H9 (cell line): Measurements from ENCODE around the gene VAV2. TPM values are rescaled to one million over a fixed set of nuclear protein-coding genes. Genes with fewer than 3 reads are reported as not detected.

ENCODE experiments used
- DNase-seq: peaks from one replicate; pipeline ENCODE4 v3.0.0-alpha.2; 2017
- H2AFZ ChIP-seq: one replicate; pipeline ENCODE4 v1.6.1; 2013; ENCODE audit warnings: mild to moderate bottlenecking, low read length, control low read depth, moderate library complexity
- H2AK5ac ChIP-seq: 2 replicates; pipeline ENCODE4 v1.6.1; 2013; ENCODE audit warnings: low read length, control low read depth, mixed read lengths; ENCODE audit not compliant: insufficient read length
- H2BK120ac ChIP-seq: one replicate; pipeline ENCODE4 v1.6.1; 2013; ENCODE audit warnings: low read depth, mild to moderate bottlenecking, low read length, control low read depth, inconsistent platforms; ENCODE audit not compliant: poor library complexity, severe bottlenecking
- H2BK12ac ChIP-seq: 2 replicates; pipeline ENCODE4 v1.6.1; 2013; ENCODE audit warnings: low read length, control low read depth, mixed read lengths, low read depth; ENCODE audit not compliant: insufficient read length
- H2BK15ac ChIP-seq: 2 replicates; pipeline ENCODE4 v1.6.1; 2013; ENCODE audit warnings: low read depth, low read length, control low read depth
- H2BK20ac ChIP-seq: one replicate; pipeline ENCODE4 v1.6.1; 2013; ENCODE audit warnings: low read depth, mild to moderate bottlenecking, low read length, control low read depth, inconsistent platforms; ENCODE audit not compliant: poor library complexity, severe bottlenecking
- H2BK5ac ChIP-seq: 2 replicates; pipeline ENCODE4 v1.6.1; 2013; ENCODE audit warnings: low read length, control low read depth, mixed read lengths; ENCODE audit not compliant: insufficient read length
- H3K14ac ChIP-seq: 2 replicates; pipeline ENCODE4 v1.6.1; 2013; ENCODE audit warnings: low read length, control low read depth; ENCODE audit not compliant: insufficient read depth
- H3K18ac ChIP-seq: 2 replicates; pipeline ENCODE4 v1.6.1; 2013; ENCODE audit warnings: low read depth, mild to moderate bottlenecking, mixed read lengths, low read length, control low read depth; ENCODE audit not compliant: insufficient read length
- H3K23ac ChIP-seq: 2 replicates; pipeline ENCODE4 v1.6.1; 2013; ENCODE audit warnings: low read length, control low read depth, mixed read lengths, low read depth; ENCODE audit not compliant: insufficient read length
- H3K23me2 ChIP-seq: 2 replicates; pipeline ENCODE4 v1.6.1; 2013; ENCODE audit warnings: low read depth, mild to moderate bottlenecking, mixed read lengths, low read length, control low read depth; ENCODE audit not compliant: insufficient read length, poor library complexity, severe bottlenecking
- H3K27ac ChIP-seq: 2 replicates; pipeline ENCODE4 v1.5.1; 2013; ENCODE audit warnings: low read length, control low read depth, mixed read lengths, low read depth; ENCODE audit not compliant: insufficient read length
- H3K27me3 ChIP-seq: 2 replicates; pipeline ENCODE4 v1.6.1; 2013; ENCODE audit warnings: low read length, control low read depth, inconsistent platforms; ENCODE audit not compliant: insufficient read depth
- H3K4ac ChIP-seq: 2 replicates; pipeline ENCODE4 v1.6.1; 2013; ENCODE audit warnings: low read depth, mild to moderate bottlenecking, control low read depth, inconsistent platforms, low read length, moderate library complexity
- H3K4me1 ChIP-seq: 2 replicates; pipeline ENCODE4 v1.6.1; 2013; ENCODE audit warnings: low read length, control low read depth, inconsistent platforms; ENCODE audit not compliant: insufficient read depth
- H3K4me2 ChIP-seq: 2 replicates; pipeline ENCODE4 v1.6.1; 2013; ENCODE audit warnings: low read length, control low read depth, mixed read lengths; ENCODE audit not compliant: insufficient read length, insufficient read depth
- H3K56ac ChIP-seq: 2 replicates; pipeline ENCODE4 v1.6.1; 2013; ENCODE audit warnings: low read depth, mild to moderate bottlenecking, mixed read lengths, low read length, control low read depth; ENCODE audit not compliant: insufficient read length
- H3K79me1 ChIP-seq: 2 replicates; pipeline ENCODE4 v1.6.1; 2013; ENCODE audit warnings: low read depth, mild to moderate bottlenecking, moderate library complexity, low read length, control low read depth, inconsistent platforms; ENCODE audit not compliant: insufficient read depth, poor library complexity, severe bottlenecking
- H3K79me2 ChIP-seq: 2 replicates; pipeline ENCODE4 v1.6.1; 2013; ENCODE audit warnings: low read length, control low read depth, inconsistent platforms; ENCODE audit not compliant: insufficient read depth
- H3K9ac ChIP-seq: 2 replicates; pipeline ENCODE4 v1.6.1; 2013; ENCODE audit warnings: low read length, control low read depth, mixed read lengths; ENCODE audit not compliant: insufficient read length; ENCODE audit errors: extremely low read depth
- H3K9me3 ChIP-seq: one replicate; pipeline ENCODE4 v1.6.1; 2013; ENCODE audit warnings: low read depth, low read length, inconsistent platforms; ENCODE audit not compliant: control insufficient read depth
- H3T11ph ChIP-seq: one replicate; pipeline ENCODE4 v1.6.1; 2013; ENCODE audit warnings: mild to moderate bottlenecking, low read length, control low read depth, inconsistent platforms
- H4K20me1 ChIP-seq: one replicate; pipeline ENCODE4 v1.6.1; 2013; ENCODE audit not compliant: control insufficient read depth, insufficient read length, insufficient read depth
- H4K5ac ChIP-seq: 2 replicates; pipeline ENCODE4 v1.6.1; 2013; ENCODE audit warnings: low read depth, mild to moderate bottlenecking, mixed read lengths, low read length, control low read depth; ENCODE audit not compliant: insufficient read length
- H4K8ac ChIP-seq: replicated peaks from 2 replicates; pipeline ENCODE4 v1.6.1; 2013; ENCODE audit warnings: low read length, control low read depth, mixed read lengths, low read depth; ENCODE audit not compliant: insufficient read length
- H4K91ac ChIP-seq: 2 replicates; pipeline ENCODE4 v1.6.1; 2013; ENCODE audit warnings: low read depth, mild to moderate bottlenecking, moderate library complexity, mixed read lengths, low read length, control low read depth; ENCODE audit not compliant: insufficient read length
- H3K27ac Mint-ChIP-seq, 3 experiments: 2 replicates in 2 of 3; 3 replicates in 1 of 3; pipeline ENCODE4 v1.8.0; 2020 to 2021; ENCODE audit warnings: mixed read lengths in 3 of 3, mild to moderate bottlenecking in 1 of 3, moderate library complexity in 1 of 3
- H3K27me3 Mint-ChIP-seq: 2 replicates; pipeline ENCODE4 v1.8.0; 2021; ENCODE audit warnings: low read depth, mild to moderate bottlenecking, moderate library complexity, mixed read lengths
- H3K36me3 Mint-ChIP-seq, 3 experiments: 2 replicates in 2 of 3; 3 replicates in 1 of 3; pipeline ENCODE4 v1.8.0; 2020 to 2021; ENCODE audit warnings: low read depth in 3 of 3, mixed read lengths in 3 of 3; ENCODE audit not compliant: insufficient read depth in 1 of 3
- H3K4me1 Mint-ChIP-seq, 2 experiments: 2 replicates each; pipeline ENCODE4 v1.8.0; 2020; ENCODE audit warnings: mixed read lengths in 2 of 2
- H3K4me3 Mint-ChIP-seq, 2 experiments: 2 replicates in 1 of 2; 3 replicates in 1 of 2; pipeline ENCODE4 v1.8.0; 2020 to 2021; ENCODE audit warnings: mild to moderate bottlenecking in 2 of 2, mixed read lengths in 2 of 2, moderate library complexity in 1 of 2
- H3K9me3 Mint-ChIP-seq, 2 experiments: 2 replicates in 1 of 2; 3 replicates in 1 of 2; pipeline ENCODE4 v1.8.0; 2020; ENCODE audit warnings: mild to moderate bottlenecking in 2 of 2, mixed read lengths in 2 of 2, moderate library complexity in 1 of 2
- WGBS: extraction: QIAGEN DNeasy Blood & Tissue Kit; methylation state at CpG from one replicate; pipeline ENCODE4 v1.1.7; 2013; ENCODE audit warnings: missing lambda C conversion rate, low lambda C conversion rate, mixed read lengths; ENCODE audit not compliant: insufficient read length; ENCODE audit errors: extremely low coverage; 5-methylcytosine and 5-hydroxymethylcytosine counted together
- total RNA-seq: library from RNA; stranded (reverse); gene quantifications from 2 replicates; pipeline ENCODE4 v1.2.1, GENCODE V29; 2021
- TF ChIP-seq, protein P1 (sequence below): fragments of 200-600 bp; sonication (generic); conservative IDR thresholded peaks from 3 replicates; pipeline ENCODE4 v1.8.0; 2021; ENCODE audit warnings: antibody characterized with exemption, mild to moderate bottlenecking

Gene VAV2
- total RNA-seq, 1 experiment from 2014 or later, result 58.7 TPM

DNA sequence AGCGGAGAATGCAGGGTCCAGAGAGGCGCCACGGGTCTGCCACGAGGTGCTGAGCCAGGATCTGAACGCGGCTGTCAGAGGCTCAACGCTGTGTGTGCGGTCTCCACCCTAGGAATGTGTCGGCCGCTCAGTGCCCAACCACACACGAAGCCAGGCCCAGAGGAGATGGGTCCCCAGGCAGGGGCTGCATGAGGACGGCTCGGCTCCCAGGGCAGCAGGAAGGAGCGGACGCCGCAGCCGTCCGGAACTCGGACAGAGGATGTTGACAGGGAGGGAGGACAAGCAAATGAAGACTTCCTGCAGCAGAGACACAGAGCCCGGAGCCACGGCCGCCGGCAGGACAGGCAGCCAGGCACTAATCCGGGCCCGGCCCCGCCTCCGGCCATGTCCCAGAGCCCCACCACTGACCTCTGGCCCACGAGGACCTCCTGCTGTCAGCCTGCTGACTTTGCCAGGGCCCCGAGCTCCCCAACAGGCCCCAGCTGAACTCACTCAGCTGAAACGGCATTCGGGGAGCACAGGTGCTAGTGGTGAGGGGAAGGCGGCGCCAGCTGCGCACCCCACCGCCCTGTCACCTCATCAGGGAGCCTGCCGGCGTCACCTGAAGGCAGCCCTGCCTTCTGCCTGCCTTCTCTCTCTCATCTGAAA, 12.7 kb downstream of the VAV2 start:
- peak; percentile 31 for DNase-seq
- no peak overlapping the region for H2AFZ ChIP-seq

More for the DNA sequence above, 12.7 kb downstream of the VAV2 start:
- no peak overlapping the region for H3T11ph ChIP-seq
- H3K4me2 ChIP-seq, result no peak overlapping the region
- no peak overlapping the region for H4K91ac ChIP-seq
- H3K27ac ChIP-seq, result no peak overlapping the region
- Mint-ChIP-seq H3K27ac (peak overlapping the region in 1 of 3 experiments; percentile 35; a peak in 1 of 7 replicates), H3K27me3 (no peaks in the 10 kb centered on the region), H3K4me1 (peaks cover 38 to 43% of the 10 kb centered on the region in 2 experiments), H3K36me3 (peaks cover 0 to 3% (median 2%) of the 10 kb centered on the region in 3 experiments; a peak in 4 of 7 replicates), H3K4me3 (no peak overlapping the region; a peak in 1 of 5 replicates), H3K9me3 (no peaks in the 10 kb centered on the region; a peak in 1 of 5 replicates)
- no peaks in the 10 kb centered on the region for H4K20me1 ChIP-seq
- H3K56ac ChIP-seq, result no peak overlapping the region
- H3K9ac ChIP-seq, result no peak overlapping the region
- no peak overlapping the region; the same call in 1 of the 2 replicates for H3K14ac ChIP-seq
- H3K4ac ChIP-seq, result no peak overlapping the region
- H2BK120ac ChIP-seq, result no peak overlapping the region
- H2BK15ac ChIP-seq, result no peak overlapping the region
- no peaks in the 10 kb centered on the region for H3K23me2 ChIP-seq
- H2BK20ac ChIP-seq, result no peak overlapping the region
- peaks cover under 1% of the 10 kb centered on the region for H3K79me1 ChIP-seq
- no peak overlapping the region for H3K18ac ChIP-seq
- TF ChIP-seq, protein P1, sequence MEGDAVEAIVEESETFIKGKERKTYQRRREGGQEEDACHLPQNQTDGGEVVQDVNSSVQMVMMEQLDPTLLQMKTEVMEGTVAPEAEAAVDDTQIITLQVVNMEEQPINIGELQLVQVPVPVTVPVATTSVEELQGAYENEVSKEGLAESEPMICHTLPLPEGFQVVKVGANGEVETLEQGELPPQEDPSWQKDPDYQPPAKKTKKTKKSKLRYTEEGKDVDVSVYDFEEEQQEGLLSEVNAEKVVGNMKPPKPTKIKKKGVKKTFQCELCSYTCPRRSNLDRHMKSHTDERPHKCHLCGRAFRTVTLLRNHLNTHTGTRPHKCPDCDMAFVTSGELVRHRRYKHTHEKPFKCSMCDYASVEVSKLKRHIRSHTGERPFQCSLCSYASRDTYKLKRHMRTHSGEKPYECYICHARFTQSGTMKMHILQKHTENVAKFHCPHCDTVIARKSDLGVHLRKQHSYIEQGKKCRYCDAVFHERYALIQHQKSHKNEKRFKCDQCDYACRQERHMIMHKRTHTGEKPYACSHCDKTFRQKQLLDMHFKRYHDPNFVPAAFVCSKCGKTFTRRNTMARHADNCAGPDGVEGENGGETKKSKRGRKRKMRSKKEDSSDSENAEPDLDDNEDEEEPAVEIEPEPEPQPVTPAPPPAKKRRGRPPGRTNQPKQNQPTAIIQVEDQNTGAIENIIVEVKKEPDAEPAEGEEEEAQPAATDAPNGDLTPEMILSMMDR, result no peak
- no peaks in the 10 kb centered on the region for H3K27me3 ChIP-seq
- H3K4me1 ChIP-seq, result no peaks in the 10 kb centered on the region
- WGBS, result no CpG with 5 or more reads among the region's 37 CpGs
- H3K23ac ChIP-seq, result no peak overlapping the region
- no peak overlapping the region for H2AK5ac ChIP-seq
- no peak overlapping the region for H2BK12ac ChIP-seq
- no peak overlapping the region for H4K8ac ChIP-seq
- peaks cover 31% of the 10 kb centered on the region; the same call in 1 of the 2 replicates for H3K79me2 ChIP-seq
- H4K5ac ChIP-seq, result no peak overlapping the region
- no peak overlapping the region for H2BK5ac ChIP-seq
- no peaks in the 10 kb centered on the region for H3K9me3 ChIP-seq
